AG09319 (cell line): ENCODE measurements around the gene WDR27.

ENCODE experiments used
- DNase-seq: peaks from one replicate; pipeline ENCODE4 v3.0.0-alpha.2; 2010; ENCODE audit warnings: low read depth; ENCODE audit errors: extremely low read depth
- TF ChIP-seq, protein P1 (sequence below): IDR thresholded peaks from 2 replicates; pipeline ENCODE4 v1.5.1; 2011; ENCODE audit warnings: low read depth, mild to moderate bottlenecking, inconsistent platforms, low read length, moderate library complexity

The WDR27 gene

DNA sequence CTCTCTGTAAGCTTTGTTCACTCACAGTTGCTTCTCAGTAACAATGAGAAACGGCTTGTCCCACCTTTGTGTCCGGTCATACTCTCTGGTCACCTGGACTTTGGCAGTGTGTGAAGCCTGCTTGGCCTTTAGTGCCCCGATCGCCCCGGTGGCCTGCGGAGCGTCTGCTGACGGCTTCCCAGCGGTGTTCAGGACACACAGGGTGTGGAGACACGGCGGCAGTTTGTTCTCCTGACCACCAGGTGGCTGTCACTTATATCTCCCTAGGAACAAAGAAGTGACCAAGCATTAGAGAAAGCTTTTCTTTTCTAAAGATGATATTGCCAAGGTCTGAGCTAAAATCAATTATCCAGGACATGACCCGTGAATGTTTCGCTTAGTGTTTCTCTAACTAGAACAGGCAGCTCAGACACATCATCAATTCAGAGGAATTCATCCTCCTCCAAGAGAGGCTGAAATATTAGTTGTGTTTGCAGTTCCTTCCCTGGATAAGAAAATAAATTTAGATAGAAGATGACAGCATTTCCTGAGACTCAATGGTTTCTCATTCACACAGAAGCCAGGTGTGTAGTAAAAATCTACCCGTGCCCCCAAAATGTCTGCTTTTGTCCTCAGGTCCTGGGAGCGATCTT, 280.8 kb downstream of the WDR27 start:
- no peak for DNase-seq
- TF ChIP-seq, protein P1, sequence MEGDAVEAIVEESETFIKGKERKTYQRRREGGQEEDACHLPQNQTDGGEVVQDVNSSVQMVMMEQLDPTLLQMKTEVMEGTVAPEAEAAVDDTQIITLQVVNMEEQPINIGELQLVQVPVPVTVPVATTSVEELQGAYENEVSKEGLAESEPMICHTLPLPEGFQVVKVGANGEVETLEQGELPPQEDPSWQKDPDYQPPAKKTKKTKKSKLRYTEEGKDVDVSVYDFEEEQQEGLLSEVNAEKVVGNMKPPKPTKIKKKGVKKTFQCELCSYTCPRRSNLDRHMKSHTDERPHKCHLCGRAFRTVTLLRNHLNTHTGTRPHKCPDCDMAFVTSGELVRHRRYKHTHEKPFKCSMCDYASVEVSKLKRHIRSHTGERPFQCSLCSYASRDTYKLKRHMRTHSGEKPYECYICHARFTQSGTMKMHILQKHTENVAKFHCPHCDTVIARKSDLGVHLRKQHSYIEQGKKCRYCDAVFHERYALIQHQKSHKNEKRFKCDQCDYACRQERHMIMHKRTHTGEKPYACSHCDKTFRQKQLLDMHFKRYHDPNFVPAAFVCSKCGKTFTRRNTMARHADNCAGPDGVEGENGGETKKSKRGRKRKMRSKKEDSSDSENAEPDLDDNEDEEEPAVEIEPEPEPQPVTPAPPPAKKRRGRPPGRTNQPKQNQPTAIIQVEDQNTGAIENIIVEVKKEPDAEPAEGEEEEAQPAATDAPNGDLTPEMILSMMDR: peak; percentile 26

DNA sequence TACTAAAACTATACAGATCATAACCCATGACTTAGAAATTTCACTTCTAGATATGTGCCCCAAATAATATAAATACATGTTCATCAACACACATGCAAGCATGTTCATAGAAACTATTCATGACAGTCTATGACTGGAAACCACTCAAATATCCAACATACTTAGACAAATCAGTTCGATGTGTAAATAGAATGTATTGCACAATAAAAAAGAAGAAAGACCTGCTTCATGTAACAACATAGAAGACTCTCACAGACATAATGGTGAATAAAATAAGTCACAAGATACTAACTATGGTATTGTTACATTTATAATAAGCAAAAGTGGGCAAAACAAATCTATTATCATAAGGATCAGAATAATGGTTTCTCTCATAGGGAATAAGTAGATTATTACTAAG, 284.7 kb downstream of the WDR27 start:
- DNase-seq: no peak
- TF ChIP-seq, protein P1: no peak

DNA sequence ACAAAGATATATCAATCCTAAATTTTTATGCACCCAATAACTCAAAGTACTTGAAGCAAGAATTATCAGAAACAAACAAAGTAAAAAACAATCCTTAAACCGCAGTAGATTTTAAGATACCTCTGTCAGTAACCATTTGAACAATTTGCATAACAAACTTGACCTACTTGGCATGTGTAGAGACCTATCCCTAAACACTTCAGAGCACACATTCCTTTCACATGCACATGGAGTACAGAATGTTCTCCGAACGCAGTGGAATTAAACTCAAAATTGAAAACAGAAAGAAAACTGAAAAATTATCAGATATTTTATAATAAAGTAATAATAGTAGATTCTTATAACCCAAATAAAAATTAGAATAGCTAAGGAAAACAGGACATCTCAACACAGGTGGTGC, 285.6 kb downstream of the WDR27 start:
- TF ChIP-seq, protein P1: no peak
- no peak for DNase-seq

DNA sequence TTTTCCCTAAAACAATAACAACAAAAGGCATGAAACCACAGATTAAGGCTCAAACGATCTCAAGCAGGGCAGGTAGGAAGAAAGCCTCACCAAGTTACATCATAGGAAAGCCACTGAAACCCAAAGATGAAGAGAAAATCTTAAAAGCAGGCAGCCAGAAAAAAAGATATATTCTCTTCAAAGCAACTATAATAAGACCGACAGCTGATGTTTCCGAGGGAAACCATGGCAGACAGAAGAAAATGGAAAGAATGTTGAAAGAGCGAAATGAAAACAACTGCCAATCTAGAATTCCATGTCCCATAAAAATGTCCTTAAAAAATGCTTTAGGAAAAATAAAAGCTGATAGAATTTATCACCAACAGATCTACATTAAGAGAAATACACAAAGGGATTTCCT, 286.6 kb downstream of the WDR27 start:
- DNase-seq: no peak
- TF ChIP-seq, protein P1: no peak

DNA sequence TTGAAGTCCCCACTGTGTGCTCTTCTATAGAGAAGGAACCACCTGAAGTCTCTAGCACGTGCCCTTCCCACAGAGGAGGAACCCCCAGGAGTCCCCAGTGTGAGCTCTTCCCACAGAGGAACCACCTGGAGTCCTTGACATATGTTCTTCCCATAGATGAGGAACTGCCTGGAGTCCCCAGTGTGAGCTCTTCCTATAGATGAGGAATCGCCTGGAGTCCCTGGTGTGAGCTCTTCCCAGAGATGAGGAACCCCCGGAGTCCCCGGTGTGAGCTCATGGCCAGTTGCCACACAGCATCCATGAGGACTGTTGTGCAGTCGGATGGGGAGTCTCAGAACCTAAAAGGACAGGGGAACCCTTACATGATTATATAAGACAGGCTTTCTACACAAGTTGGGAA, 290.1 kb downstream of the WDR27 start:
- TF ChIP-seq, protein P1: no peak
- no peak for DNase-seq

DNA sequence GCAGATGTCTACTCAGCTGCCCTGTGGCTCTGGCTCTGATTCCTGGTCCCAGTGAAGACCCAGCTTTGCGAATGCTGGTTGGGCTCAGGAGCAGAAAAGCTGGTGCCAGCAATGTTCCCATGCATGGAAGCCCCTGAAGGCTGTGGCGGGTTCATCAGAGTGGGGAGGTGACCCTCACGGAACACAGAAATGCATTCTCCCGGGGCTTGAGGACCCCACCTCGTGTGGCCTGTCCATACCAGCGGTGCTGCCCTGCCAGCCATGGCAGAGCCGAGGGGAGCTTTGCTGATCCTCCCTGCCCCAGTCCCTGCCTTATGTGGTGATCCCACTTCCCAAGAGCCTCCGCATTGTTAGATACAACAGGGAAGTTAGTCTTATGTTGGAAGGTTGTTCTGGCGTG, 290.5 kb downstream of the WDR27 start:
- DNase-seq: no peak
- TF ChIP-seq, protein P1: no peak

DNA sequence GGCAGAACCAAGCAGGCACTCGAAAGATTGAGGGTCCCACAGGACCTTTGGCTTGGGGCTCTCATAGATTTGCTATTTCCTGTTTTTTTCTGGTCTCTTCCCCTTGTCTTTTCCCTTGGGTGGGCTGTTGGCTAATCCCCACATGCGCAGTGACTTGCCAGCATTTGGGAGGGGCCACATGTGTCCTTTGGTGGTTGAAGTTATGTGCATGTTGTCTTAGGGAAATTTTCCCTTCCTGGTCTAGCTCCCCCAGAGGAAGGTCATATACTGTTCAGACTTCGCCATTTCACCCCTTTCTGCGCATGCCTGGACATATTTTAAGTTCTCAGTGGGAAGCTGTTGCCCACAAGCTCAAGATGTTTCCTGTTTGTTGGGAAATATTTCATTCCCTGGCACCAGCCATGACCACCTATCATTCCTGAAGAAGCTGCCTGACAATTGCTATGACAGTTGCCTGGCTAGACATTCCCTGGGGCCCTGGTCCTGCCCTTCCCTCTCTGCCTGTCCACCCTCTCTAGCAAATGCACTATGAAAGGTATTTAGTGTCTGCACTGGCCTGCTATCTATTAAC, 292.0 kb downstream of the WDR27 start:
- TF ChIP-seq, protein P1: no peak
- no peak for DNase-seq
